GM23248 (cell line): ENCODE measurements around the gene PSAP. TPM values are rescaled to one million over a fixed set of nuclear protein-coding genes. Genes with fewer than 3 reads are reported as not detected.
A peak's percentile ranks its signal among the peaks of the same experiment; 100 is the strongest.

Experiments used
- DNase-seq: peaks from one replicate; pipeline ENCODE4 v3.0.0-alpha.2; 2015
- H2AFZ ChIP-seq: fragments of 200-600 bp; sonication (generic); 2 replicates; pipeline ENCODE4 v1.6.1; 2016; ENCODE audit warnings: antibody characterized with exemption
- H3F3A ChIP-seq: fragments of 200-600 bp; sonication (generic); 2 replicates; pipeline ENCODE4 v1.6.1; 2016; ENCODE audit warnings: mild to moderate bottlenecking, antibody characterized with exemption, mixed run types; ENCODE audit not compliant: insufficient read depth
- H3K27ac ChIP-seq: fragments of 200-600 bp; sonication (generic); 2 replicates; pipeline ENCODE4 v1.5.1; 2016; ENCODE audit warnings: mild to moderate bottlenecking
- H3K27me3 ChIP-seq: fragments of 200-600 bp; sonication (generic); replicated peaks from 2 replicates; pipeline ENCODE4 v1.6.1; 2016; ENCODE audit warnings: mild to moderate bottlenecking; ENCODE audit not compliant: insufficient read depth
- H3K36me3 ChIP-seq: fragments of 200-600 bp; sonication (generic); 2 replicates; pipeline ENCODE4 v1.6.1; 2016; ENCODE audit warnings: low read depth, mild to moderate bottlenecking
- H3K4me1 ChIP-seq: fragments of 200-600 bp; sonication (generic); 2 replicates; pipeline ENCODE4 v1.6.1; 2016; ENCODE audit warnings: mild to moderate bottlenecking; ENCODE audit not compliant: insufficient read depth
- H3K4me2 ChIP-seq: fragments of 200-600 bp; sonication (generic); one replicate; pipeline ENCODE4 v1.6.1; 2016; ENCODE audit warnings: mild to moderate bottlenecking; ENCODE audit not compliant: unreplicated experiment
- H3K4me3 ChIP-seq: fragments of 200-600 bp; sonication (generic); 2 replicates; pipeline ENCODE4 v1.5.1; 2016; ENCODE audit warnings: mild to moderate bottlenecking
- H3K79me2 ChIP-seq: fragments of 200-600 bp; sonication (generic); 2 replicates; pipeline ENCODE4 v1.6.1; 2016; ENCODE audit warnings: mild to moderate bottlenecking; ENCODE audit not compliant: insufficient read depth
- H3K9ac ChIP-seq: fragments of 200-600 bp; sonication (generic); 2 replicates; pipeline ENCODE4 v1.6.1; 2016; ENCODE audit warnings: mild to moderate bottlenecking
- H3K9me2 ChIP-seq: fragments of 200-600 bp; sonication (generic); 2 replicates; pipeline ENCODE4 v1.6.1; 2016; ENCODE audit warnings: mixed run types, mild to moderate bottlenecking, moderate library complexity; ENCODE audit not compliant: insufficient read depth
- H3K9me3 ChIP-seq: fragments of 200-600 bp; sonication (generic); one replicate; pipeline ENCODE4 v1.6.1; 2017; ENCODE audit warnings: low read depth
- H4K20me1 ChIP-seq: fragments of 200-600 bp; sonication (generic); 2 replicates; pipeline ENCODE4 v1.6.0; 2016; ENCODE audit not compliant: insufficient read depth
- EZH2 ChIP-seq: fragments of 200-600 bp; sonication (generic); IDR thresholded peaks from 2 replicates; pipeline ENCODE4 v1.6.1; 2018; ENCODE audit warnings: antibody characterized with exemption, mild to moderate bottlenecking; ENCODE audit not compliant: insufficient read depth, poor library complexity, severe bottlenecking
- EZH2phosphoT487 ChIP-seq: fragments of 200-600 bp; sonication (generic); IDR thresholded peaks from 2 replicates; pipeline ENCODE4 v1.6.1; 2018; ENCODE audit warnings: antibody characterized with exemption, moderate library complexity, mild to moderate bottlenecking, low read depth; ENCODE audit not compliant: insufficient read depth
- WGBS, 2 experiments: methylation state at CpG; one replicate each; pipeline ENCODE4 v1.1.6; 2015 to 2017; ENCODE audit warnings: low lambda C conversion rate in 2 of 2, low coverage in 1 of 2; ENCODE audit errors: missing lambda C conversion rate in 2 of 2; 5-methylcytosine and 5-hydroxymethylcytosine counted together
- in situ Hi-C: fragments of 300-500 bp; cut with MboI; formaldehyde crosslinking; loops from 2 replicates; pipeline ENCODE4 v1.15.0; 2020
- polyA plus RNA-seq: library from polyadenylated mRNA; unstranded; fragments of >200 nt; fragmentation: Nextera tagmentation; extraction: Ambion mirVana; gene quantifications from 2 replicates; pipeline ENCODE4 v1.2.1, GENCODE V29; 2016
- total RNA-seq: library from RNA; depleted of rRNA; stranded (reverse); fragments of >200 nt; shearing (Covaris generic); gene quantifications from 2 replicates; pipeline ENCODE4 v1.2.3, GENCODE V29; 2014

Gene PSAP
- total and polyA plus RNA-seq, 2 experiments from 2014 or later, result 715 to 1,142 TPM

DNA sequence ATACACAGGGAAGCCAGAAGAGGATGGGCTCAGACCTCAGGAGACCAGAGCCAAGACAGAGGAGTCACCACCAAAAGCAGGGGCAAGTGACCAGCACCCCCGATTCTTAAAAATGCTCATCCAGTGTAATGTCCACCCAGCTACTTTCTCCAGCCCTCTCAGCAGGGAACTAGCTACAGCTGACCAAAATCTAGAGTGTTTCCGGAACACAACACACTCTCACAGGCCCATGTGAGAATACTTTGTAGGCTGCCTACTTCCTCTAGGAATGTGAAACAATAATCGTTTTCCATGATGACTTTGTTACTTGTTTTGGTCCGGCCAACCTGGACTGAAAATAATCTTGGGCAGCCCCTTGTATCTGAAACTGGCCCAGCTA is 14.5 kb downstream of the PSAP start:
- in situ Hi-C loops, result no loop called here
- H3K27ac ChIP-seq, result peak overlapping the region; percentile 83
- DNase-seq, result no peak

DNA sequence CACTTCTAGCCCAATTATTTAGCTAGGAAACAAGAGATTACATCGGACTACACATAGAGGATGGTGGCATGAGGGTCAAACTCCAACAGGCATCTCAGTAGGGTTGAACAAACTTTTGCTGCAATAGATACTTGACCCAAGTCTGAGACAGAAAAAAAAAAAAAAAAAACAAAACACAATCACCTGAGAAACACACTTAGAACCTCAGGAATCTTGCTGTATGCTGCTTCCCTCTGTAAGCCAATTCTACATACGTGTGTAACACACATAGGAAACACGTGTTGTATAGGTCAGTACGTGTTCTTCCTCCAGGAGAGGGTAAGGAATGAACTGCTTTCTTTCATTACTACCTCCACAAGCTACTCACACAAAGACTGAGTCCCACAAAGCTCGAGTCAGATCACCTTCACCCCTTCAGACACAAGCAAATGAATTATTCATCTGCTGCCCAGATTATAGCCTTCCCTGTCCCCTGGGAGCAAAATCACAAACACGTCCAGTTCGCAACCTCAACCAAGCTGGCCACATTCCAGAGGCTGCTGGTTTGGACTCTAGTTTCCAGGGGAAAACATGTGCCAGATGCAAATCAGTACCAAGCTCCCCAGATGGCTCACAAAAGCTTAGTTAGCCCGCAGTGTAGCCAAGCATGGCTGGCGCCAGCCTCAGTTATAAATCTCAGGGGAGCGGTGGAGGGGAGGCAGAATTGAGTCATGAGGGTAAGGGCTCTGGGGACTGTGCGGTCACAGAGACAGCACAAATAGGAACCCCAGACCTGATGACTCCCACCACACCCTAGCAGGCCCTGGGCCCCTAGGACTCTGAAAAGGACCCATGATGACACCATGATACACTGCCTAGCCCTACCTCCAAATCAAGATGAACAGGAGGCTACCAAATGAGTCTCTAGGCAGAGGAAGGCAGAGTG is 15.1 kb downstream of the PSAP start:
- Histone ChIP-seq H3F3A (peaks cover 78% of the 10 kb centered on the region), H3K9me2 (no peaks in the 10 kb centered on the region), H3K36me3 (peaks cover 15% of the 10 kb centered on the region), H3K9me3 (no peaks in the 10 kb centered on the region), H2AFZ (no peak overlapping the region), H3K27me3 (no peaks in the 10 kb centered on the region), H4K20me1 (peaks cover 23% of the 10 kb centered on the region; the same call in 1 of the 2 replicates), H3K79me2 (peaks cover 92% of the 10 kb centered on the region), H3K4me3 (peak overlapping the region; percentile 18; the same call in 1 of the 2 replicates), H3K9ac (peak overlapping the region; percentile 47), H3K4me2 (peak overlapping the region; percentile 70), H3K4me1 (peaks cover 62% of the 10 kb centered on the region), H3K27ac (peak overlapping the region; percentile 83)
- in situ Hi-C loops, result no loop called here
- DNase-seq, result peak; percentile 98
- 5 to 6% methylated on average over 11 of the region's 11 CpGs for WGBS, 2 experiments
- no peak for TF ChIP-seq EZH2
- TF ChIP-seq EZH2phosphoT487, result no peak

More for the DNA sequence above, 14.5 kb downstream of the PSAP start:
- no peaks in the 10 kb centered on the region for H3K9me2 ChIP-seq
- peak overlapping the region; percentile 70 for H3K4me2 ChIP-seq
- H3K4me3 ChIP-seq, result no peak overlapping the region
- no peak for TF ChIP-seq EZH2
- TF ChIP-seq EZH2phosphoT487, result no peak
- no peak overlapping the region for H2AFZ ChIP-seq
- H4K20me1 ChIP-seq, result peaks cover 28% of the 10 kb centered on the region
- H3F3A ChIP-seq, result peaks cover 85% of the 10 kb centered on the region
- H3K27me3 ChIP-seq, result no peaks in the 10 kb centered on the region
- 35 to 41% methylated on average over 4 of the region's 4 CpGs for WGBS, 2 experiments
- peaks cover 62% of the 10 kb centered on the region for H3K4me1 ChIP-seq
- H3K9ac ChIP-seq, result peak overlapping the region; percentile 47
- peaks cover 9% of the 10 kb centered on the region; the same call in 1 of the 2 replicates for H3K36me3 ChIP-seq
- no peaks in the 10 kb centered on the region for H3K9me3 ChIP-seq
- H3K79me2 ChIP-seq, result peaks cover 92% of the 10 kb centered on the region

DNA sequence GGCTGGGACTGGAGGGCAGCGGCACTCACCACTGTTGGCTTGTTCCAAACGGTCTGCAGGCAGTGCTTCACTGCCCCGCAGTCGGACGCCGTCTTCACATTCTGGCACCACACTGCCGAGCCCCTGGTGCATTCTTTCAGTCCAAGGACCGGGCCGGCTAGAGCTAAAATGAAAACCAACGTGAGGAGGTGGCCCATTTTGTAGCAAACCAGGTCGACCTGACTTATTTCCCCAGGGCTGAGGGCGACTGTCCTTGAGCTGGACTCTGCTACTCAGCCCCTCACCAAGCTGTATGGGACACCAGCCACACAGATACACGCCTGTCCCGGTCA is 16.7 kb downstream of the PSAP start:
- Histone ChIP-seq H3K79me2 (peaks cover 92% of the 10 kb centered on the region), H3K27ac (no peak overlapping the region), H3K27me3 (no peaks in the 10 kb centered on the region), H3K4me3 (no peak overlapping the region), H3K4me1 (peaks cover 45% of the 10 kb centered on the region), H3K36me3 (peaks cover 26% of the 10 kb centered on the region), H3K9me2 (no peaks in the 10 kb centered on the region), H2AFZ (no peak overlapping the region), H3K4me2 (no peak overlapping the region), H3K9ac (no peak overlapping the region), H4K20me1 (peaks cover 10% of the 10 kb centered on the region; the same call in 1 of the 2 replicates), H3F3A (peaks cover 63% of the 10 kb centered on the region), H3K9me3 (no peaks in the 10 kb centered on the region)
- in situ Hi-C loops, result no loop called here
- TF ChIP-seq EZH2phosphoT487 (no peak), EZH2 (no peak)
- WGBS, 2 experiments, result 96 to 98% methylated on average over 14 of the region's 14 CpGs
- no peak for DNase-seq

DNA sequence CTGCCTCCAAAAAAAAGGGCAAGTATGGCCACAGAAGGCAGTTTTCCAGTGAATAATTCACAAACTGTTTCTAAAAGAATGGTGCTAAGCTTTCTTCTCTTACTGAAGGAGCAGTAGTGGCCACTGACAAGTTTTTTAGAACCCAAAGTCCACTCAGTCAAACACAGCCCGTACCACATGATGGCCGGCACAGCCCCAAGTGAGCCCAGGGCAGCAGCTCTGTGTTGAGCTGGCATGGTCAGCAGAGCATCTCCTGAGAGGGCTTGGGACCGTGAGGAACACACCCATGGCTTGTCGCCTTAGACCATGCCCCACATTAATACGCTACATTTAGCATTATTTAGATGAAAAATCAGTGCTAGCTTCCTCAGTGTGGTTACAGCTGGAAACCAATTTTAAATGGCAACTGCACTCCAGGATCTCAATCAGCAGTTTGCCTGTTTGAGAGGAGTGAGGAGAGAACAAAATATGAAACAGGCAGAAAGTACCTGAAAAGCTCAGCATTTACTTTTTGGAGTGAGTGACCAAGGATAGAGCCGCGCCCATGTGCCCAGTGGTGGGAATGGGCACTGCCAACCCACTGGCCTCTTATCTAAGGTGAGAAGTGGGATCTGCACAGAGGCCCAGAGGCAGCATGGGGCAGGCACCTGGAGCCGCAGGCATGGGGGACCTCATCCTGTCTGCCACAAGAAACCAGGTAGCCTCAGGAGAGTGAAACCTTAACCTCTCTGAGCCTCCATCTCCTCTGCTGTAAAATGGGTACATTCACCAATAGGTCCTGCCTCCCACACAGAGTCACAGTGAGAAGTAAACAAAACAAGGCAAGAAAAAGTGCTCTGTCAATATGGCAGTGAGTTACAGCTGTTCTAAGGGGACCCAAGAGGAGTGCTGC is 17.4 kb downstream of the PSAP start:
- Histone ChIP-seq H3K27ac (no peak overlapping the region), H3K9me2 (no peaks in the 10 kb centered on the region), H3K36me3 (peaks cover 32% of the 10 kb centered on the region), H4K20me1 (peaks cover 10% of the 10 kb centered on the region; the same call in 1 of the 2 replicates), H2AFZ (no peak overlapping the region), H3K9ac (no peak overlapping the region), H3K79me2 (peaks cover 92% of the 10 kb centered on the region), H3K27me3 (no peaks in the 10 kb centered on the region), H3K4me2 (no peak overlapping the region), H3K9me3 (no peaks in the 10 kb centered on the region), H3F3A (peaks cover 57% of the 10 kb centered on the region), H3K4me1 (peaks cover 39% of the 10 kb centered on the region), H3K4me3 (no peak overlapping the region)
- TF ChIP-seq EZH2phosphoT487 (no peak), EZH2 (no peak)
- no peak for DNase-seq
- in situ Hi-C loops, result no loop called here
- WGBS, 2 experiments, result 90 to 95% methylated on average over 8 of the region's 8 CpGs
